ENCODE results near the gene MT4. TPM values are rescaled to one million over a fixed set of nuclear protein-coding genes. Genes with fewer than 3 reads are reported as not detected.

MT4 gene
- total RNA-seq, 2 donors from 2014 or later, result not detected

DNA sequence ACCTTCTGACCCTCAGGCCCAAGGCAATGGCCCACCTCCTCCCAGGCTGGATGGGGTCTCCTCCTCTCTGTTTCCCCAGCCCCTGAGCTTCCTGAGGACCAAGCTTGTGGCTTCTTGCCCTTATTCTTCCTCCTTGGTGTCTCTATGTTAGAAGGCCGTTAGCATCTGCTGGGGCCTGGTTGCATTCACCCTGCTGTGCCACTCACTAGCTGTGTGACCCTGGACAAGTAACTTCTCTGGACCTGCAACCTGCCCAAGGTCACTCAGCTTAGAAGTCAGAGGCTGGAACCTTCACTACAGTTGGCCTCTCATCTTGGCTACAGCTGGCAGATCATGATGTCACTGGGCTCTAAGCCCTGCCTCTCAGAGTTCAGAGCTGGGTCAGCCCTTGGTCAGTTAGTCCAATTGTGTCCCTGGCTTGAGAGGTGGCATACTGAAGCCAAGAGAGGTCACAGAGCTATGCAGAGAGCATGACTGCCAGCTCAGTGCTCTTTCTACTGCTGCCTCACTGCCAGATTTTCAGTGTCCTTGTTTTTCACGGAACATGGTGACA, 46.5 kb downstream of the MT4 start:
- DNase-seq (no peak), ATAC-seq (no peak)
- intact Hi-C loops (cut with DNase I, micrococcal nuclease), result no loop called here

DNA sequence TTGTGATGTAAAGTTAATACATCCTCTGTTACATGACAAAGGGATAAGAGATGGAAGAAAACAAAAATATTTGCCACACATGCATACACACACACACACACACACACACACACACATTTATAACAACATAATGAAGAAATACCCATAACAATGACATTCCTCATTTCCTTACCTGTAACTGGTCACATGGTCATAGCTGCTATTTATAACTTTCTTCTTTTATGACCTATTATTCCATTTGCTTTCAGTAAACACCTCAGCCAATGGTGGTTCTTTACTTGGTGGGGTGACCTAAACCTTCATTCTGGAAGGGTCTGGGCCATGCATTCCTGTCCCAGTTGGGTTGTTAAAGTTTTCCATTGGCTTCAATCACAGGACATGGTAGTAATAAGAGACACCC, 48.8 kb downstream of the MT4 start:
- intact Hi-C loops (cut with DNase I, micrococcal nuclease), result no loop called here
- DNase-seq (no peak), ATAC-seq (no peak)

DNA sequence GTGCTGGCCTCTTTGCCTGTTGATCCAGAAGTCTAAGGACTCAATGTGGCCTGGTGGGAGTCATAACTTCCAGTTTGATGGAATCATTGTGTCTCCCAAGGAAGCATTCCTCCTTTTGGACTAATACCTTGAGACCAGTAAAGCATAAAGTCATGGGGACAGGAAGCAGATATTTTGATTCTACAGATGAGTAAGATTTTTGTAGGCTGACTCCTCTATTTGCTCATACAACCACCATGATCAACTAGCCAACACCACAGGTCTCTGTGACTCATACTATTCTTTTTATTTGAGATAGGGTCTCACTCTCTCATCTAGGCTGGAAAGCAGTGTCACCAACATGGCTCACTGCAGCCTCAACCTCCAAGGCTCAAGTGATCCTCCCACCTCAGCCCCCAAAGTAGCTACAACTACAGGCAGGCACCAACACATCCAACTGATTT, 49.7 kb downstream of the MT4 start:
- DNase-seq (no peak), ATAC-seq (no peak)
- intact Hi-C loops (cut with DNase I, micrococcal nuclease), result no loop called here

DNA sequence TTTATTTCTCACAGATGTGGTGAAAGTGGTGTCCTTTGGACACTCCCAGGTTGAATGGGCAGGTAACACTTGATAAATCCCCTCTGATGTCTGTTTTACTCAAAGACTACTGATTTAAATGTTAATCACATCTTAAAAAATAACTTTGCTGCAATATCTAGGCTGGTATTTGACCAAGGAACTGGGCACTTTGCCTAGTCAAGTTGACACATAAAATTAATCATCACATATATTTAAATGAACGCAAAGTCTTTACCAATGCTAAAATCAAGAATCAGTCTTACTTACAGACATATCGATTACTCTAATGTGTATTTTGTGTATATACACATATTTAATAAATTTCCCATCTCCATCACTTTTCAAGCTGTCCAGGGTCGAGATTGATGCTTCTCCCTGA, 50.5 kb downstream of the MT4 start:
- intact Hi-C loops (cut with DNase I, micrococcal nuclease), result no loop called here
- ATAC-seq, result no peak
- DNase-seq, result no peak

DNA sequence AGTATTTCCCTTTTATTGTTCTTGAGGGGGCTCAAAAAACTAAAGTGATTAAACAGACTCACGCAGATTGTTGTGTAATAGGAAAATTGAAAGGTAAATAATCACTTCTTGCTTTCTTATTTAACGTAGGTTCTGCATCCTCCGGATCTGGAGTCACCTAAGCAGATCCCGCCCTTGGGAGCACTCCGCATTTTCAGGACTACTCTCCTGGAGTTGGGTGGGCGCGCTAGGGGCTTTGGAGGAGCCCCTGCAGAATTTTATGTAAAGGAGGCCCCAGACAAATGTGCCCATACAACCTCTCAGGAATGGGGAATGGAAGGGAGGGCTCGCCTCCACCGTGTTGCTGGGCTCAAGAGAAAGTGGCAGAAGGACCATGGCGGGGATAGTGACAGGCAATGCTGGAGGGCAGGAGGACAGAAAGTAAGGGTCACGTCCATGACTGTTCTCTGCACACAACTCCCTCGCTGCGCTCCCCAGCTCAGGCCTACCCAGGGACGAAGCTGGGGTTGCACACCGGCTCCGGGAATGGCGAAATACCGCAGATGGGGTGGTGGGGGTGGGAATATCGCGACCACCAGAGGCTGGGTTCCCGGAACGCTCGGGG, 51.8 kb downstream of the MT4 start:
- peak; percentile 8 for ATAC-seq
- DNase-seq, result no peak
- intact Hi-C loops (cut with DNase I, micrococcal nuclease), result no loop called here

DNA sequence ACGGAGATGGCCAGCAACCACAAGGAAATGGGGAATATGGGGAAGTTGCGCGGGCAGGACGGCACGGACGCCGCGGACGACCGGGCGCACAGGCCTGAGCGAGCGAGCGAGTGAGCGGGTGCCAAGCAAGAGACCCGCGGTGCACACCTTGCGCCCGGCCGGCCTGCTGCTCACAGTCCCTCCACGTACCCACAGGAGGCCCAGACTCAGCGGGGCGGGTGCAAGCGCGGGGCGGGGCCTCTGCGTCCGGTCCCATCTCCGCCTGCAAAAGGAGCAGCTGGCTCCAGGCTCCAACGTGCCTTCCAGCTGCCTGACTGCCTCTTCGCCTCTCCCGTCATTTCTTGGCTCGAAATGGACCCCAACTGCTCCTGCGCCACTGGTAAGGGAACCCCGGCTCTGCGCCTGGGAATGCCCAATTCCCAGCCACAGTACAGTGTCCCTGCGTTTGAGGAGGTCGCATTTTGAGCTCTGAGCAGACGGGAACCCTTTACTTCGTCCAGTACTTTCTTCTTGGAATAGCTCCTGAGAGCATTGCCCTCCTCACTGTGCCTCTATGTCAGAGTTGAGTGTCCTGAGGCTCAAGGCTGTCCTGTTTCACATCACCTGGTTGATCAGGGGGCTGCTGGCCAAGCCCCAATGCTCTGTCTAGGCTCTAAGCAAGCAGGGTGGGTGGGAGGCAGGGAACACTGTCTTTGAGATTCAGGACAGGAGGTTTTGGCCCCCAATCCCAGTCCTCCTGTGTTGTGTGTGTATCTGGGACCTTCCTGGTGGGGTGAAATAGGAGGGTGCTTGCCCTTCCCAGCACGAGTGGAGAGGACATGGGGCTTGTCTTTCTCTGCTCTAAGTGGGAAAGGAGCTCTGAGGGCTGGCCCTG, 52.6 kb downstream of the MT4 start:
- DNase-seq (peak; percentile 82 to 84), ATAC-seq (peak; percentile 98)
- intact Hi-C loops (cut with DNase I, micrococcal nuclease), result no loop called here

DNA sequence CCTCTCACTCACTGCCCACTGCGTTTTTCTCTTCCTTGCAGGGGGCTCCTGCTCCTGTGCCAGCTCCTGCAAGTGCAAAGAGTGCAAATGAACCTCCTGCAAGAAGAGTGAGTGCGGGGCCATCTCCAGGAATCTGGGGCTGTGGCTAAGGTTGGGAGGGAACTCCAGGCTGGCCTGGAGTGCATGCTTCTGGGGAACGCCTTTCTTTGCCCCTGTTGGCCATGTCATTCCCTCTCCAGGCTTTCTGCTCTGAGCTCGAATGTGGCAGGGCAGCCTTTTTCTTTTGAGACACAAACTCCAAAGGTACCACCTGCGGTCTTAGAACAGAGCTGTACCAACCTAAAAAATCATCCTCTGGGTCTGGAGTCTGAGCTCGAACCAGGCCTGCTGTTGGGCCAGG, 53.3 kb downstream of the MT4 start:
- no peak for DNase-seq
- no peak for ATAC-seq
- intact Hi-C loops (cut with DNase I, micrococcal nuclease), result no loop called here

Other genes with a start within 250 kb of the MT4 start
- 100 to 1,000 TPM in 1 of 2 donors, 10 to 100 TPM in 1; 87.2 to 111 TPM for gene AMFR, start 139.5 kb upstream of the MT4 start, total RNA-seq
- gene NUDT21, start 113.7 kb upstream of the MT4 start, total RNA-seq, result 10 to 100 TPM; 68.5 to 77.9 TPM
- gene OGFOD1, start 113.5 kb upstream of the MT4 start, total RNA-seq, result 10 to 100 TPM; 15.9 to 16.5 TPM
- gene BBS2, start 45.0 kb upstream of the MT4 start, total RNA-seq, result 10 to 100 TPM; 34.2 to 36.2 TPM
- gene MT3, start 24.5 kb downstream of the MT4 start, total RNA-seq, result 1 to 10 TPM; 1.5 to 1.8 TPM
- gene MT2A, start 43.5 kb downstream of the MT4 start, total RNA-seq, result 100 to 1,000 TPM in 1 of 2 donors, 10 to 100 TPM in 1; 78.4 to 287 TPM
- 100 to 1,000 TPM in 1 of 2 donors, 10 to 100 TPM in 1; 64.7 to 240 TPM for gene MT1E, start 60.7 kb downstream of the MT4 start, total RNA-seq
- gene MT1M, start 67.6 kb downstream of the MT4 start, total RNA-seq, result 10 to 100 TPM in 1 of 2 donors, 1 to 10 TPM in 1; 5.1 to 60.6 TPM
- gene MT1A, start 73.6 kb downstream of the MT4 start, total RNA-seq, result 1 to 10 TPM; 4.7 to 5.1 TPM
- not detected for gene MT1B, start 86.8 kb downstream of the MT4 start, total RNA-seq
- gene MT1F, start 92.9 kb downstream of the MT4 start, total RNA-seq, result 10 to 100 TPM in 1 of 2 donors, 1 to 10 TPM in 1; 9.0 to 71.2 TPM
- gene MT1G, start 103.0 kb downstream of the MT4 start, total RNA-seq, result 100 to 1,000 TPM in 1 of 2 donors, 10 to 100 TPM in 1; 22.4 to 484 TPM
- gene MT1H, start 104.7 kb downstream of the MT4 start, total RNA-seq, result 10 to 100 TPM in 1 of 2 donors, 1 to 10 TPM in 1; 3.3 to 80.9 TPM
- gene MT1X, start 117.4 kb downstream of the MT4 start, total RNA-seq, result 10 to 100 TPM; 29.5 to 63.4 TPM
- gene NUP93, start 165.1 kb downstream of the MT4 start, total RNA-seq, result 10 to 100 TPM; 34.1 to 52.7 TPM